Measurements from ENCODE around the gene ACVR1. TPM values are rescaled to one million over a fixed set of nuclear protein-coding genes. Genes with fewer than 3 reads are reported as not detected.

ACVR1 gene
- total and polyA plus RNA-seq, 9 of the 15 experiments (the other 6 are each of a cell fraction or from before 2014, with no cell fraction given) = 3.8 to 14.3 (median 6.9) TPM

GRCh38 chr2:157898591-157898996, 22.5 kb upstream of the ACVR1 start (continued):
- TF ChIP-seq ZNF395 (CRISPR knock-in tag; IDR thresholded peaks at IDR 0.05) (0 out of 2 replicates have a peak, but pooled peaks have one; percentile 31), ZNF407 (IDR thresholded peaks at IDR 0.05; ENCODE audit: low read depth) (no peak), HLTF (IDR thresholded peaks at IDR 0.05) (no peak), SRF (CRISPR knock-in tag; IDR thresholded peaks at IDR 0.05) (no peak), TRIM25 (IDR thresholded peaks at IDR 0.05; ENCODE audit: borderline replicate concordance) (no peak), PBX2 (CRISPR knock-in tag; IDR thresholded peaks at IDR 0.05; ENCODE audit: low read depth) (no peak), PBX2 (tag; conservative IDR thresholded peaks at IDR 0.05; ENCODE audit: low read depth) (peak; percentile 41), SRSF1 (IDR thresholded peaks at IDR 0.05; ENCODE audit: low read depth, low read length) (no peak), PPARD (CRISPR knock-in tag; IDR thresholded peaks at IDR 0.05) (no peak), ILK (tag; IDR thresholded peaks at IDR 0.05; ENCODE audit: borderline replicate concordance, low read depth) (no peak), MIER1 (IDR thresholded peaks at IDR 0.05; ENCODE audit: low read depth) (no peak)

Measured in K562 (cell line).